ENCODE measurements around the gene RAP1B. TPM values are rescaled to one million over a fixed set of nuclear protein-coding genes. Genes with fewer than 3 reads are reported as not detected.

RAP1B gene
- total and polyA plus RNA-seq, 2 of the 4 experiments (the other 2 are of a cell fraction): 159 to 200 TPM

DNA sequence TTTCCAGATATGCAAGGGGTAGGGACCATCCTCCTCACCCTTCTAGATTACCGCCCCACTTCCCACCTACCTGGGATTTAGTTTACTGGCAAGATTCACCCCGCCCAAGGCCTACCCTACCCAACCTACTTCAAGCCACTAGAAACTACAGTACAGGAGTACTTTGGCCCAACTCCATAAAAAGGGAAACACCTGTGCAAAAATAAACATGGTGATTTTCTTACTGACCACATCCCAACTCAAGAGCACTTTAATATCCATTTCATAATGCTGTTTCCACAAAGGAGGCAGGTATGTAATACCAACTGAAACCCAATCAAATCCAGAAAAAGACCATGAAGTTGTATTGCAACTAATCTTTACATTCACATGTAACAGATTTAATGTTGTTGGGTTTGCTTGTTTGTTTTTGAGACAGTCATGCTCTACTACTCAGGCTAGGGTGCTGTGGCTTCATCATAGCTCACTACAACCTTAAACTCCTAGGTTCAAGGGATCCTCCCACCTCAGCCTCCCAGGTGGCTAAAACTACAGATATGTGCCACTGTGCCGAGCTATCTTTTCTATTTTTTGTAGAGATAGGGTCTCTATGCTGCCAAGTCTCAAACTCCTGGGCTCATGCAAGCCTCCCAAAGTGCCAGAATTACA is 41.7 kb upstream of the RAP1B start:
- TF ChIP-seq MXI1 (IDR thresholded peaks at IDR 0.05; ENCODE audit: borderline replicate concordance, low read depth, low read length) (no peak), MAZ (IDR thresholded peaks at IDR 0.05; ENCODE audit: borderline replicate concordance, low read depth, low read length) (no peak)
- TF ChIP-seq, protein P1, sequence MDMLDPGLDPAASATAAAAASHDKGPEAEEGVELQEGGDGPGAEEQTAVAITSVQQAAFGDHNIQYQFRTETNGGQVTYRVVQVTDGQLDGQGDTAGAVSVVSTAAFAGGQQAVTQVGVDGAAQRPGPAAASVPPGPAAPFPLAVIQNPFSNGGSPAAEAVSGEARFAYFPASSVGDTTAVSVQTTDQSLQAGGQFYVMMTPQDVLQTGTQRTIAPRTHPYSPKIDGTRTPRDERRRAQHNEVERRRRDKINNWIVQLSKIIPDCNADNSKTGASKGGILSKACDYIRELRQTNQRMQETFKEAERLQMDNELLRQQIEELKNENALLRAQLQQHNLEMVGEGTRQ (IDR thresholded peaks at IDR 0.05; ENCODE audit: low read depth, low read length): no peak
- no TSS peak for BruUV-seq (replicated peaks)
- no peaks in the 10 kb centered on the region for H4K20me1 ChIP-seq (ENCODE audit: insufficient read depth, low read length)
- no peak overlapping the region for H2BK20ac ChIP-seq (ENCODE audit: low read depth, low read length)
- H2AFZ ChIP-seq (replicated peaks; ENCODE audit: low read length, poor library complexity): no peak overlapping the region
- ATAC-seq (ENCODE audit: low read depth): no peak
- no peak overlapping the region for H4K8ac ChIP-seq (ENCODE audit: low read depth in 2 of 2, low read length in 2 of 2)
- DNase-seq: no peak
- H4K5ac ChIP-seq (ENCODE audit: low read depth, low read length): no peak overlapping the region
- H3K4me2 ChIP-seq (ENCODE audit: low read depth, low read length): no peak overlapping the region
- in situ Hi-C loops (cut with MboI; ENCODE audit: low sequenced_read_pairs): no loop called here
- H3K9ac ChIP-seq (ENCODE audit: low read depth, low read length): no peak overlapping the region
- no peak overlapping the region for H3K18ac ChIP-seq (ENCODE audit: low read depth, low read length)
- no peak overlapping the region for H3K27ac ChIP-seq (ENCODE audit: insufficient read depth, low read length)
- H3K4me1 ChIP-seq (ENCODE audit: control insufficient read depth, insufficient read depth, low read length): no peaks in the 10 kb centered on the region
- H3K79me1 ChIP-seq (ENCODE audit: low read depth in 1 of 2, low read length in 2 of 2): no peaks in the 10 kb centered on the region
- WGBS, 2 experiments (ENCODE audit: extremely low coverage in 2 of 2, insufficient read length in 1 of 2): no CpG with 5 or more reads among the region's 3 CpGs
- no peak overlapping the region for H3K4me3 ChIP-seq (ENCODE audit: insufficient read depth, low read depth, low read length)
- H2BK15ac ChIP-seq (ENCODE audit: low read depth, low read length): no peak overlapping the region
- dilution Hi-C loops (cut with HindIII; ENCODE audit: low sequenced_read_pairs, unreplicated experiment): no loop called here
- H2AK9ac ChIP-seq (replicated peaks; ENCODE audit: low read depth, low read length, poor library complexity): no peak overlapping the region
- H3K23ac ChIP-seq (ENCODE audit: low read depth, low read length): no peak overlapping the region
- H3K9me3 ChIP-seq (ENCODE audit: control insufficient read depth, insufficient read depth, low read length): no peaks in the 10 kb centered on the region
- no peak overlapping the region for H2AK5ac ChIP-seq (ENCODE audit: low read depth, low read length)
- intact Hi-C loops (cut with micrococcal nuclease): no loop called here
- no peak overlapping the region for H3K4ac ChIP-seq (ENCODE audit: low read depth, low read length)
- no peak overlapping the region for H2BK5ac ChIP-seq (ENCODE audit: low read depth, low read length, poor library complexity, severe bottlenecking)
- CTCF ChIA-PET: no interaction called here
- no peaks in the 10 kb centered on the region for H3K27me3 ChIP-seq (ENCODE audit: control insufficient read depth, insufficient read depth, low read length)
- no peaks in the 10 kb centered on the region for H3K36me3 ChIP-seq (ENCODE audit: control insufficient read depth, insufficient read depth, low read length)
- POLR2A ChIA-PET (ENCODE audit: unreplicated experiment): interaction anchor here (0.6 kb wide), 1 partner anchor 222 kb away, joined by 3 read pairs; no protein-coding TSS in a partner anchor
- H3K14ac ChIP-seq (replicated peaks; ENCODE audit: low read depth, low read length): no peak overlapping the region
- H3K9me1 ChIP-seq (ENCODE audit: insufficient read depth, low read length): no peaks in the 10 kb centered on the region
- no peak overlapping the region for H4K91ac ChIP-seq (ENCODE audit: insufficient read depth, low read depth, low read length)
- no peak overlapping the region for H2BK120ac ChIP-seq (ENCODE audit: low read depth, low read length)
- no peak overlapping the region for H3K56ac ChIP-seq (ENCODE audit: extremely low read depth, insufficient read depth, low read length)

Measured in IMR-90 (cell line).